ENCODE data around the gene MAB21L2.

DNA sequence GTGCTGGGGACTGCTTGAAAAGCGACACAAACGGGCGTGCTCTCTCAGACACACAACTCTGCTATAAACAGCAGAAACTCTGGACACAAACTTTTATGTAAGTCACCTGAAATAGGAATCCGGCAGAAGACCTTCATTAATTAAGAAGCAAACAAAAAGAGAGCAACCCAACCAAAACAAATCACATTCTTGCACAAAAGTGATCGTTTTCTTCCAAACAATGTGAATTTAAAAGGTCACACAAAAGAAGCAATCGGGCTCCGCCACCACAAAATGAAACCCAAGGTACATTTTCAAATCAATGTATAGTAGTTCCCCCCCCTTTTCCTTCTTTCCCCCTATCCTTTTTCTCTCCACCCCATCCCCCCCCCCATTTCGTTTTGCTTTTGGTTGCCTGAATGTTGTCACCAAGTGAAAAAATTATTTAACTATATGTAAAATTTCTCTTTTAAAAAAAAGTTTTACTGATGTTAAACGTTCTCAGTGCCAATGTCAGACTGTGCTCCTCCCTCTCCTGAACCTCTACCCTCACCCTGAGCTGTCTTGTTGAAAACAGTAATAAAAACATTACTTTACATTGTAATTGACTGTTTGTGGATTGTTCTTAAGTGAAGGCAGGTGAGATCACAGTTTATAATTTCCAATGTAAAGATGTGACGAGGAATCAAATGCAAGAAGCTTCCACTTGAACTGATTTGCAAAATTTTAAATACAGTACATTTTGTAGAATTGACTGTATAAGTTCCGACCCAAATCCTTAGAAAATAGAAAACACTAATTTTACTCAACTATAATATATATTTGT lies 2.4 kb downstream of the MAB21L2 start:
- TF ChIP-seq, protein P1, sequence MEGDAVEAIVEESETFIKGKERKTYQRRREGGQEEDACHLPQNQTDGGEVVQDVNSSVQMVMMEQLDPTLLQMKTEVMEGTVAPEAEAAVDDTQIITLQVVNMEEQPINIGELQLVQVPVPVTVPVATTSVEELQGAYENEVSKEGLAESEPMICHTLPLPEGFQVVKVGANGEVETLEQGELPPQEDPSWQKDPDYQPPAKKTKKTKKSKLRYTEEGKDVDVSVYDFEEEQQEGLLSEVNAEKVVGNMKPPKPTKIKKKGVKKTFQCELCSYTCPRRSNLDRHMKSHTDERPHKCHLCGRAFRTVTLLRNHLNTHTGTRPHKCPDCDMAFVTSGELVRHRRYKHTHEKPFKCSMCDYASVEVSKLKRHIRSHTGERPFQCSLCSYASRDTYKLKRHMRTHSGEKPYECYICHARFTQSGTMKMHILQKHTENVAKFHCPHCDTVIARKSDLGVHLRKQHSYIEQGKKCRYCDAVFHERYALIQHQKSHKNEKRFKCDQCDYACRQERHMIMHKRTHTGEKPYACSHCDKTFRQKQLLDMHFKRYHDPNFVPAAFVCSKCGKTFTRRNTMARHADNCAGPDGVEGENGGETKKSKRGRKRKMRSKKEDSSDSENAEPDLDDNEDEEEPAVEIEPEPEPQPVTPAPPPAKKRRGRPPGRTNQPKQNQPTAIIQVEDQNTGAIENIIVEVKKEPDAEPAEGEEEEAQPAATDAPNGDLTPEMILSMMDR (IDR thresholded peaks at IDR 0.05) = no peak
- no peak for TF ChIP-seq POLR2A (IDR thresholded peaks at IDR 0.05)
